A673 (cell line): ENCODE data around the gene UBFD1.

Experiments
- CTCF ChIP-seq: fragments of 300-800, 200-600 bp; sonication (generic); conservative IDR thresholded peaks from 2 replicates; pipeline ENCODE4 v1.5.1; 2017; ENCODE audit warnings: low read depth, mild to moderate bottlenecking, antibody characterized with exemption, low read length, moderate library complexity, mixed read lengths
- EZH2 ChIP-seq: fragments of 200-600 bp; sonication (generic); IDR thresholded peaks from 2 replicates; pipeline ENCODE4 v1.6.1; 2017; ENCODE audit warnings: borderline replicate concordance, low read depth, mild to moderate bottlenecking, mixed read lengths, antibody characterized with exemption, low read length; ENCODE audit not compliant: poor library complexity, severe bottlenecking

DNA sequence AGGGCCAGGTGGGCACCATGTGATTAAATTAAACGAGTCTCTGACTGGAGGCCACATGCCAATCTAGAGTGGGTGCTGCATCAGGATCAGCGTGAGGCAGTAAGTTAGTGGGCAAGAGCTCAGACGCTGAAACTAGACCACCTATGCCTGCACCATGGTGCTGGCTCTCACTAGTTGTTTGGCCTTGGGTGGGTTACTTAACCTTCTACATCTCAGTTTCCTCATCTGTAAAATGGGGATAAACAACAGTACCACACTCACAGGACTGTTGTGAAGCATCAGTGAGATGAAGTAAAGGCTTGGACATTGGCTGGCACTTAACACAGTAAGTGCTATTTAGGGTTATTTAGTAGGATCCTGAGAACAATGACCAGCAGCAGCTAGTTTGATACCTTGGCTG, 32.7 kb downstream of the UBFD1 start:
- TF ChIP-seq CTCF (no peak), EZH2 (no peak)
